Breast epithelium (tissue), 4 donors: Measurements from ENCODE around the gene TRIM33. TPM values are rescaled to one million over a fixed set of nuclear protein-coding genes. Genes with fewer than 3 reads are reported as not detected.
A peak's percentile ranks its signal among the peaks of the same experiment; 100 is the strongest.

Experiments used
- DNase-seq, 2 donors: peaks; one replicate each; pipeline ENCODE4 v3.0.0-alpha.2; 2019; ENCODE audit warnings: low spot score in 2 of 2
- H3K27ac ChIP-seq, 2 donors: fragments of 200-600 bp; sonication (generic) in 1 of 2; one replicate each; pipeline ENCODE4 v1.5.1; 2016 to 2019; ENCODE audit warnings: mild to moderate bottlenecking in 1 of 2
- H3K27me3 ChIP-seq, 2 donors: fragments of 200-600 bp; sonication (generic) in 1 of 2; one replicate each; pipeline versions ENCODE4 v1.5.1 to v1.6.0; 2017 to 2019; ENCODE audit warnings: control low read depth in 1 of 2, mild to moderate bottlenecking in 1 of 2
- H3K36me3 ChIP-seq: fragments of 200-600 bp; one replicate; pipeline ENCODE4 v1.5.1; 2019
- H3K4me1 ChIP-seq, 2 donors: fragments of 200-600 bp; sonication (generic); one replicate each; pipeline ENCODE4 v1.5.1; 2016 to 2019; ENCODE audit warnings: control low read depth in 1 of 2
- H3K4me3 ChIP-seq, 3 donors: fragments of 200-600 bp; sonication (generic); 1 replicate in 2 of 3; 2 replicates in 1 of 3; pipeline ENCODE4 v1.5.1; 2016 to 2019; ENCODE audit warnings: mild to moderate bottlenecking in 3 of 3, moderate library complexity in 2 of 3
- H3K9me3 ChIP-seq, 2 donors: fragments of 200-600 bp; sonication (generic) in 1 of 2; one replicate each; pipeline ENCODE4 v1.5.1; 2016 to 2019; ENCODE audit warnings: control low read depth in 1 of 2
- POLR2A ChIP-seq: fragments of 450-650 bp; IDR thresholded peaks from one replicate; pipeline ENCODE4 v1.6.1; 2016; ENCODE audit warnings: antibody characterized with exemption, mild to moderate bottlenecking, moderate library complexity
- POLR2AphosphoS5 ChIP-seq, 3 donors: sonication (generic); formaldehyde crosslinking; IDR thresholded peaks; one replicate each; pipeline ENCODE4 v1.6.1; 2017; ENCODE audit warnings: antibody characterized with exemption in 3 of 3
- intact Hi-C: fragments of 100-400 bp; cut with DNase I; formaldehyde crosslinking; loops from one replicate; pipeline ENCODE4 v1.15.1; 2023; ENCODE audit warnings: low total_unique reads
- total RNA-seq, 3 donors: library from RNA; depleted of rRNA; stranded (reverse); fragments of >200 nt; gene quantifications; one replicate each; pipeline ENCODE4 v1.1.0, GENCODE V29; 2016
- TF ChIP-seq, protein P1 (sequence below), 3 donors: fragments of 450-650 bp; IDR thresholded peaks; one replicate each; pipeline ENCODE4 v1.5.1; 2016 to 2017; ENCODE audit warnings: antibody characterized with exemption in 3 of 3, mild to moderate bottlenecking in 3 of 3, moderate library complexity in 3 of 3

TRIM33 gene
- total RNA-seq, 3 donors from 2014 or later: 40.8 to 80.9 (median 56.4) TPM

- no peak overlapping the region for H3K4me3 ChIP-seq
- no peak overlapping the region for H3K27ac ChIP-seq
- no peak for DNase-seq
- intact Hi-C loops: loop anchor here (5.0 kb wide), 1 partner anchor 503 kb away; no protein-coding TSS in a partner anchor
- H3K27me3 ChIP-seq: no peaks in the 10 kb centered on the region
- no peaks in the 10 kb centered on the region for H3K36me3 ChIP-seq
- H3K9me3 ChIP-seq: no peaks in the 10 kb centered on the region
- no peak for TF ChIP-seq POLR2A
- TF ChIP-seq, protein P1, sequence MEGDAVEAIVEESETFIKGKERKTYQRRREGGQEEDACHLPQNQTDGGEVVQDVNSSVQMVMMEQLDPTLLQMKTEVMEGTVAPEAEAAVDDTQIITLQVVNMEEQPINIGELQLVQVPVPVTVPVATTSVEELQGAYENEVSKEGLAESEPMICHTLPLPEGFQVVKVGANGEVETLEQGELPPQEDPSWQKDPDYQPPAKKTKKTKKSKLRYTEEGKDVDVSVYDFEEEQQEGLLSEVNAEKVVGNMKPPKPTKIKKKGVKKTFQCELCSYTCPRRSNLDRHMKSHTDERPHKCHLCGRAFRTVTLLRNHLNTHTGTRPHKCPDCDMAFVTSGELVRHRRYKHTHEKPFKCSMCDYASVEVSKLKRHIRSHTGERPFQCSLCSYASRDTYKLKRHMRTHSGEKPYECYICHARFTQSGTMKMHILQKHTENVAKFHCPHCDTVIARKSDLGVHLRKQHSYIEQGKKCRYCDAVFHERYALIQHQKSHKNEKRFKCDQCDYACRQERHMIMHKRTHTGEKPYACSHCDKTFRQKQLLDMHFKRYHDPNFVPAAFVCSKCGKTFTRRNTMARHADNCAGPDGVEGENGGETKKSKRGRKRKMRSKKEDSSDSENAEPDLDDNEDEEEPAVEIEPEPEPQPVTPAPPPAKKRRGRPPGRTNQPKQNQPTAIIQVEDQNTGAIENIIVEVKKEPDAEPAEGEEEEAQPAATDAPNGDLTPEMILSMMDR (IDR thresholded peaks at IDR 0.05): no peak
- TF ChIP-seq POLR2AphosphoS5 (IDR thresholded peaks at IDR 0.05): no peak
- no peaks in the 10 kb centered on the region for H3K4me1 ChIP-seq
These were observed 155.8 kb downstream of the TRIM33 start for GRCh38 chr1:114355240-114355639.

DNA sequence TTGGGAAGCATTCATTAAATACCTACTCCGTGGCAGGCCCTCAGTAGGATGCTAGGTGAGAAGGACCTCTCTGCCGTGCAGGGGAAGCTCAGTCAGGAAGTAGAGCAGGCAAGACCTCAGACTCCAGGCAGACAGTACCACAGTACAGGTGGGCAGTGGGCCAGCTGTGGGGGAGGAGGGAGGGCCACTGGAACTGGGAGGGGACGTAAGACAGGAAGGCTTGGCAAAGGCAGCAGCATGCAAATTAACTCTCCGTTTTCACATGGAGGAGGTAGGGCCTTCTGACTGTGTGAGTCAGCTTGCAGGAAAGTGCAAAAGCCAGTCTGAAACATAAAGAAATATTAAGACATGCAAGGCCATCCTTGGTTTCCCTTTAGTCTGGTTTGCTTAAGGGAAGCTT is 157.7 kb downstream of the TRIM33 start:
- intact Hi-C loops: no loop called here
- TF ChIP-seq, protein P1 (IDR thresholded peaks at IDR 0.05): no peak
- no peak for TF ChIP-seq POLR2AphosphoS5 (IDR thresholded peaks at IDR 0.05)
- TF ChIP-seq POLR2A: no peak
- Histone ChIP-seq H3K4me3 (no peak overlapping the region), H3K9me3 (no peaks in the 10 kb centered on the region), H3K4me1 (no peaks in the 10 kb centered on the region), H3K27me3 (no peaks in the 10 kb centered on the region), H3K27ac (no peak overlapping the region), H3K36me3 (no peaks in the 10 kb centered on the region)
- DNase-seq: peak in 1 of 2 donors; percentile 40

DNA sequence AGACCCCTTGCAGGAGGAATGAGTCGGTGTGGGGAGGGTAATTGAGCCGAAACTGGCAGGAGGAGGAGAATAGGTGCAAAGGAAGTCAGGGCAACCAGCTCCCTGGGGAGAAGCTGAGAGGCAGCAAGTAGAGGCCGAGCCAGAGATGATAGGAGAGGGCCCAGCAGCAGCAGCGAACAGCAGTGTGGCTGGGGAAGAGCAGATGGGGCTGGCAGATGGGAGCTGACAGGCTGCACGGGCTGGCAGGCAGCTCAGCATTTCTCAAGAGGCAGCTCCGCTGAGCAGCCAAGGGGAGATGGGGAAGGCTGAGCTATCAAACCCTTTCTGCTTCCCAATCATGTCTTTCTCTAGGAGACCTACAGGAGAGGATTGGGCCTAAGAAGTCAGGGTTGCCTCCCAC is 158.2 kb downstream of the TRIM33 start:
- TF ChIP-seq, protein P1 (IDR thresholded peaks at IDR 0.05): no peak
- TF ChIP-seq POLR2A (no peak), POLR2AphosphoS5 (IDR thresholded peaks at IDR 0.05) (no peak)
- Histone ChIP-seq H3K36me3 (no peaks in the 10 kb centered on the region), H3K4me3 (no peak overlapping the region), H3K27me3 (no peaks in the 10 kb centered on the region), H3K27ac (no peak overlapping the region), H3K9me3 (no peaks in the 10 kb centered on the region), H3K4me1 (no peaks in the 10 kb centered on the region)
- intact Hi-C loops: no loop called here
- no peak for DNase-seq

- no peaks in the 10 kb centered on the region for H3K36me3 ChIP-seq
- H3K4me3 ChIP-seq: no peak overlapping the region
- DNase-seq: no peak
- H3K27ac ChIP-seq: no peak overlapping the region
- intact Hi-C loops: no loop called here
- no peaks in the 10 kb centered on the region for H3K4me1 ChIP-seq
- H3K27me3 ChIP-seq: no peaks in the 10 kb centered on the region
- TF ChIP-seq POLR2AphosphoS5 (IDR thresholded peaks at IDR 0.05) (no peak), POLR2A (no peak)
- TF ChIP-seq, protein P1 (IDR thresholded peaks at IDR 0.05): no peak
- no peaks in the 10 kb centered on the region for H3K9me3 ChIP-seq
These were observed 160.1 kb downstream of the TRIM33 start for GRCh38 chr1:114350731-114351445.

GRCh38 chr1:114349891-114350605 is 161.0 kb downstream of the TRIM33 start:
- Histone ChIP-seq H3K4me1 (no peaks in the 10 kb centered on the region), H3K36me3 (no peaks in the 10 kb centered on the region), H3K9me3 (no peaks in the 10 kb centered on the region), H3K27ac (no peak overlapping the region), H3K27me3 (no peaks in the 10 kb centered on the region), H3K4me3 (no peak overlapping the region)
- no peak for TF ChIP-seq POLR2AphosphoS5 (IDR thresholded peaks at IDR 0.05)
- TF ChIP-seq, protein P1 (IDR thresholded peaks at IDR 0.05): no peak
- intact Hi-C loops: no loop called here
- DNase-seq: no peak
